BJ (cell line): Measurements from ENCODE around the gene SRGAP1. TPM values are rescaled to one million over a fixed set of nuclear protein-coding genes. Genes with fewer than 3 reads are reported as not detected.

Experiments used
- CTCF ChIA-PET: fragments of 350-600 bp; formaldehyde crosslinking; extraction: SDS; loops from one replicate; lab custom pipeline; 2021; ENCODE audit warnings: antibody characterized with exemption, inconsistent platforms; lab: Yijun Ruan, JAX
- POLR2A ChIA-PET: fragments of 300-600 bp; sonication (Branson Sonifier 250); formaldehyde crosslinking; extraction: SDS; loops from one replicate; lab custom pipeline; 2021; ENCODE audit warnings: antibody characterized with exemption; lab: Charles Lee
- DNase-seq: peaks from one replicate; pipeline ENCODE4 v3.0.0-alpha.2; 2011; ENCODE audit warnings: low read depth
- H3K27me3 ChIP-seq: 2 replicates; pipeline ENCODE4 v1.6.0; 2011; ENCODE audit warnings: low read length; ENCODE audit not compliant: control insufficient read depth, insufficient read depth
- H3K36me3 ChIP-seq: 2 replicates; pipeline ENCODE4 v1.5.1; 2011; ENCODE audit warnings: low read length; ENCODE audit not compliant: control insufficient read depth, insufficient read depth
- H3K4me3 ChIP-seq: 2 replicates; pipeline ENCODE4 v1.5.1; 2011; ENCODE audit warnings: low read depth, mild to moderate bottlenecking, control low read depth, low read length
- polyA plus RNA-seq: library from polyadenylated mRNA; depleted of rRNA; stranded (reverse); fragments of >200 nt; gene quantifications from 2 replicates; pipeline ENCODE4 v1.2.3, GENCODE V29; 2011
- TF ChIP-seq, protein P1 (sequence below): IDR thresholded peaks from 2 replicates; pipeline ENCODE4 v1.5.1; 2011; ENCODE audit warnings: low read depth, mild to moderate bottlenecking, control low read depth, inconsistent platforms, low read length, moderate library complexity; ENCODE audit not compliant: insufficient read depth

Gene SRGAP1
- polyA plus RNA-seq, 1 experiment, result 15.7 TPM

DNA sequence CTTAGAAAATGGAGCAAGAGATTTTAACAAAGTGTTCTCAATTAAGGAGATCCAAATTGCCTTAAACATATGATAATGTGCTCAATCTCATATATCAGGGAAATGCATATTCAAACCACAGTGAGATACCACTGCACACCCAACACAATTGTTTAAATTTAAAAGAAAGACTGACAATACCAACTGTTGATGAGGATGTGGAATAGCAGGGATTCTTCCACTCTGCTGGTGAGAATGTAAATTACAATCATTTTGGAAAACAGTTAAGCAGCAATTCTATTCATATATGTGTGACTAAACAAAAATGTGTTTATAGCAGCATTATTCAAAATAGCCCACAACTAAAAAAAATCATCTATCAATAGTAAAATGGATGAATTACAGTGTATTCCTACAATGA lies 233.4 kb downstream of the SRGAP1 start:
- TF ChIP-seq, protein P1, sequence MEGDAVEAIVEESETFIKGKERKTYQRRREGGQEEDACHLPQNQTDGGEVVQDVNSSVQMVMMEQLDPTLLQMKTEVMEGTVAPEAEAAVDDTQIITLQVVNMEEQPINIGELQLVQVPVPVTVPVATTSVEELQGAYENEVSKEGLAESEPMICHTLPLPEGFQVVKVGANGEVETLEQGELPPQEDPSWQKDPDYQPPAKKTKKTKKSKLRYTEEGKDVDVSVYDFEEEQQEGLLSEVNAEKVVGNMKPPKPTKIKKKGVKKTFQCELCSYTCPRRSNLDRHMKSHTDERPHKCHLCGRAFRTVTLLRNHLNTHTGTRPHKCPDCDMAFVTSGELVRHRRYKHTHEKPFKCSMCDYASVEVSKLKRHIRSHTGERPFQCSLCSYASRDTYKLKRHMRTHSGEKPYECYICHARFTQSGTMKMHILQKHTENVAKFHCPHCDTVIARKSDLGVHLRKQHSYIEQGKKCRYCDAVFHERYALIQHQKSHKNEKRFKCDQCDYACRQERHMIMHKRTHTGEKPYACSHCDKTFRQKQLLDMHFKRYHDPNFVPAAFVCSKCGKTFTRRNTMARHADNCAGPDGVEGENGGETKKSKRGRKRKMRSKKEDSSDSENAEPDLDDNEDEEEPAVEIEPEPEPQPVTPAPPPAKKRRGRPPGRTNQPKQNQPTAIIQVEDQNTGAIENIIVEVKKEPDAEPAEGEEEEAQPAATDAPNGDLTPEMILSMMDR, result peak; percentile 41
- CTCF ChIA-PET, result interaction anchor here (2.0 kb wide), 1 partner anchor 234 kb away, joined by 4 read pairs; the partner anchor contains the start of gene SRGAP1
- DNase-seq, result no peak

DNA sequence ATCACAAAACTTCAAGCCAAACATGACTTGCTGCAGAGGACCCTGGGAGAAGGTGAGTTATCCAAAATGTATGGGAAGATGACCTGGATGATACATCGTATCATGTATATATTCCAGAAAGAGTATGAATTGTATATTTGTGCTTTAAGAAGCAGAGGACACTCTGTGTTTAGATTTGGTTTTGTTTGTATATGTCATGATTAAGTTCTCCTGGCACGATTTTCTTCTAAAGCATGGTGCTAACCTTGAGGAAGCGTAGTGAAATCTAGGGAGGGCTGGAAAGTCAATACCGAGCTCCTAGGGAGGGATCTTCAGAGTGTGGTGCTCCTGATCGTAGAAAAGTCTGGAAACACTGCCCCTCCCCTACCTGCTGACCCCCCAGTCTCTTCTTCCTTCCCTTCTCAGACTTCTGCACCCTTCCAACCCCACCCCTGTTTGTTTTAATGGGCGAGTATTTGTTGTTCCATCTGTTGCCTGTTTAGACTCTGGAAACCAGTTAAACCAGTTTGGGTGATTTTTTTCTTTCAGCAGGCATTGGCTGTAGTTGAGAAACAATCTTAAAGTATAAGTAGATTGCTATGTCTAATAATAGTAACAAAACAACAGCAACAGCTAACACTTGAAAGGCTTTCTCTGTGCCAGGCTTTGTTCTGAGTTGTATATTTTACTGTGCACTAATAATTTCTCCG lies 236.0 kb downstream of the SRGAP1 start:
- Histone ChIP-seq H3K4me3 (no peak overlapping the region), H3K27me3 (no peaks in the 10 kb centered on the region), H3K36me3 (peaks cover 5% of the 10 kb centered on the region)
- TF ChIP-seq, protein P1, result no peak
- ChIA-PET CTCF (no interaction called here), POLR2A (no interaction called here)
- DNase-seq, result no peak

More for the DNA sequence above, 233.4 kb downstream of the SRGAP1 start:
- peaks cover 5% of the 10 kb centered on the region for H3K36me3 ChIP-seq
- POLR2A ChIA-PET, result no interaction called here
- no peaks in the 10 kb centered on the region for H3K27me3 ChIP-seq
- no peak overlapping the region for H3K4me3 ChIP-seq

DNA sequence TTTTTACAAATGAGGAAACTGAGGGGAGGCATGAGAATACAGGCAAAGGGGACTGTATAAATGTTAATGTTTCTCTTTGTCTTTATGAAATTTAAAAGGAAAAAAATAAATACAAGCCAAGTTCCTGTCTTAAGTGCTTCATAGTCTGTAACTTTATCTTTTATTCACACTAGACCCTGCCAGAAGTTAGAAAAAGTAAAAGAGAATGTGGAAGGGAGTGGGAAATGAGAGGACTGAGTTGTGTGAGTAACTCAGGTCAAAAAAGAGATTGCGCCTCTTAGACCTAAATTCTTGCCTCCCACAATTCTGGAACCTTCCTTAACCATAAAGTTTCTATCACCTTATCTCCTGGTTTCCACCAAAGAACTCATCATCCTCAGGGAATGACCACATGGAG lies 236.5 kb downstream of the SRGAP1 start:
- no peaks in the 10 kb centered on the region for H3K27me3 ChIP-seq
- CTCF ChIA-PET, result no interaction called here
- H3K4me3 ChIP-seq, result no peak overlapping the region
- peaks cover 5% of the 10 kb centered on the region for H3K36me3 ChIP-seq
- TF ChIP-seq, protein P1, result no peak
- POLR2A ChIA-PET, result no interaction called here
- no peak for DNase-seq

DNA sequence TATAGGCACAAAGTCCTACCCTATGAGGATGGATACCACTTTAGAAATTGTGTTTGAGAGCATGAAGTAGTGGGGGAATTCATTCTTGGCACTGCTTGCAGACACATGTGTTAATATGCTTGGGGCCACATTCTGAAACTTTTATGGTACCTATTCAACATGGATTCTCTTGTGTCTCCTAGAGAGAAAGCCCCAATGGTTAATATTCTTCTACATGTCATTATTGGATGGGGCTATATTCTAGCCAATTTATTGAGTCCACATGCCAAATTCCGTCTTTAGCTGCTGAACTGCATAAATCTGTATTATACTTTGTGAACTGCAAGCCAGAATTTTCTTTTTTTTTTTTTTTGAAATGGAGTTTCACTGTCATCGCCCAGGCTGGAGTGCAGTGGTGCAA lies 237.6 kb downstream of the SRGAP1 start:
- TF ChIP-seq, protein P1, result no peak
- POLR2A ChIA-PET, result no interaction called here
- CTCF ChIA-PET, result interaction anchor here (0.8 to 1.4 kb wide), 2 partner anchors 8 to 239 kb away, joined by 3 to 6 read pairs; no protein-coding TSS in a partner anchor

GRCh38 chr12:64082866-64083268 lies 238.4 kb downstream of the SRGAP1 start:
- no peak overlapping the region for H3K4me3 ChIP-seq
- ChIA-PET CTCF (interaction anchor here (0.6 to 1.4 kb wide), 5 partner anchors 9 to 240 kb away, joined by 3 to 6 read pairs (median 3); no protein-coding TSS in a partner anchor), POLR2A (no interaction called here)
- H3K36me3 ChIP-seq, result peaks cover 5% of the 10 kb centered on the region
- TF ChIP-seq, protein P1, result no peak
- DNase-seq, result no peak
- H3K27me3 ChIP-seq, result no peaks in the 10 kb centered on the region

More for the DNA sequence above, 237.6 kb downstream of the SRGAP1 start:
- Histone ChIP-seq H3K4me3 (no peak overlapping the region), H3K27me3 (no peaks in the 10 kb centered on the region), H3K36me3 (peaks cover 5% of the 10 kb centered on the region)
- no peak for DNase-seq
